ENCODE data around the gene B4GALNT4.
"Not testable (repeated sequence)": the region's sequence is repeated elsewhere in the genome, so short reads cannot be mapped to it uniquely, and the experiment has no call there.

Gene B4GALNT4

DNA sequence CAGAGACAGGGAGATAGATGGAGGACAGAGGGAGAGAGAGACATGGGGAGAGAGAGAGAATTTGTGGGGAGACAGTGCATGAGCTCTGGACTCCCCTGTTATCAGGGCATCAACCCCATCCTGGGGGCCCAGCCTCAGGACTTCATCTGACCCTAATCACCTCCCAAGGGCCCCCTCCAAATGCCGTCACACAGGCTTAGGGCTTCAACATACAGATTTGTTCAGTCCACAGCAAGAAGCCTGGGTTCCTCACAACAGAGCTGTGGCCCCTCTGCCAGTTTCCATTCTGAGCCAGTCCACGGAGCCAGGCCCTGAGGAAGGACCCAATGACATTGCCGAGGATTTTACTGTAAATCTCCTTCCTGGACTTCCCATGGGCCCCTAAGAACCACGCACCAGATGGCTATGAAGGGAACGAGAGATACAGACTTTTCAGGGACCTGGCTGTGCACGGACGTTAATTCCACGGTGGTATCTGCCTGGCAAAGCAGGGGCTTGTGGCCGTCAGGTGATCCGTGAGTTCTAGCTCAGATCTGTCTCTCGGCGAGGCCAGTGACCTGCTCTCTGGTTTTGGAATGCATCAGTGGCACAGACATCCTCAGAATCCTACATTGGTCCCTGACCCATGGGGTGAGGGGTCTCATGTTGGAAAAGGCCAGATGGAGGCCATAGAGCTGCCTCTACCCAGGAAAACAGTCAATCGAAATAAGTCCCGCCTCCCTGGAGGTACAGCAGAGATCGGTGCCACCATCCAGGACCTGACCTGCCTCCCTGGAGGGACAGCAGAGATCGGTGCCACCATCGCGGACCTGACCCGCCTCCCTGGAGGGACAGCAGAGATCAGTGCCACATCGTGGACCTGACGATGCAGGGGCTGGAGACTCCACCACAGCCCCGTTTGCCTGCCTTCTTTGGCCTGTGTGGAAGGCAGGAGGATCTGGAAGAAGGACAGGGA lies 8.7 kb upstream of the B4GALNT4 start:
- no peak for DNase-seq

DNA sequence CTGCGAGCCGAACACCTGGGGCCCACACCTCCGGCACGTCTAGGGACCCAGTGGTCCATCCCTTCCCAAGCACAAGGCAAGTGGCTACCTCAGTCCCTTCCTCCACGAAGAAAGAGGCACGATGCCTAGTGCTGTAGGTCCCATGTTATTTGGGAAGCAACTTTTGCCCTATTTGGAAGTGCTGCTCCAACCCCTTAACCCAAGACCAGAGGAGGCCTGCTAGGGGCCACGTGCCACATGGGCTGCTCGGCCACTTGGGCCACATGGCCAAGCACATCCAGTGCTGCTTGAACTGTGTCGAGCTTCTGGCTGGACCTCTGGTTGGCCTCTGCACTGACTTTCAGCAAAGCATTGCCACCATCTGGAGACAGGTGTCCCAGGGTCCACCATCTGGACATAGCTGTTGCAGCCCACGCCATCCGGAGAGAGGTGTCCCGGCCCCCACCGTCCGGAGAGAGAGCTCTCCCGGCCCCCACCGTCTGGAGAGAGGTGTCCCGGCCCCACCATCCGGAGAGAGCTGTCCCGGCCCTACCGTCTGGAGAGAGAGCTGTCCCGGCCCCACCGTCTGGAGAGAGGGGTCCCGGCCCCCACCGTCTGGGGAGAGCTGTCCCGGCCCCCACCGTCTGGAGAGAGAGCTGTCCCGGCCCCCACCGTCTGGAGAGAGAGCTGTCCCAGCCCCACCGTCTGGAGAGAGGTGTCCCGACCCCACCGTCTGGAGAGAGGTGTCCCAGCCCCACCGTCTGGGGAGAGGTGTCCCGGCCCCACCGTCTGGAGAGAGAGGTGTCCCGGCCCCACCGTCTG lies 6.5 kb upstream of the B4GALNT4 start:
- no peak for DNase-seq

DNA sequence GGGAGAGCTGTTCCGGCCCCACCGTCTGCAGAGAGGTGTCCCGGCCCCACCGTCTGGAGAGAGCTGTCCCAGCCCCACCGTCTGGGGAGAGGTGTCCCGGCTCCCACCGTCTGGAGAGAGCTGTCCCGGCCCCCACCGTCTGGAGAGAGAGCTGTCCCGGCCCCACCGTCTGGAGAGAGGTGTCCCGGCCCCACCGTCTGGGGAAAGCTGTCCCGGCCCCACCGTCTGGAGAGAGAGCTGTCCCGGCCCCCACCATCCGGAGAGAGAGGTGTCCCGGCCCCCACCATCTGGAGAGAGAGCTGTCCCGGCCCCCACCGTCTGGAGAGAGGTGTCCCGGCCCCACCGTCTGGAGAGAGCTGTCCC lies 5.9 kb upstream of the B4GALNT4 start:
- not testable (repeated sequence) for DNase-seq

DNA sequence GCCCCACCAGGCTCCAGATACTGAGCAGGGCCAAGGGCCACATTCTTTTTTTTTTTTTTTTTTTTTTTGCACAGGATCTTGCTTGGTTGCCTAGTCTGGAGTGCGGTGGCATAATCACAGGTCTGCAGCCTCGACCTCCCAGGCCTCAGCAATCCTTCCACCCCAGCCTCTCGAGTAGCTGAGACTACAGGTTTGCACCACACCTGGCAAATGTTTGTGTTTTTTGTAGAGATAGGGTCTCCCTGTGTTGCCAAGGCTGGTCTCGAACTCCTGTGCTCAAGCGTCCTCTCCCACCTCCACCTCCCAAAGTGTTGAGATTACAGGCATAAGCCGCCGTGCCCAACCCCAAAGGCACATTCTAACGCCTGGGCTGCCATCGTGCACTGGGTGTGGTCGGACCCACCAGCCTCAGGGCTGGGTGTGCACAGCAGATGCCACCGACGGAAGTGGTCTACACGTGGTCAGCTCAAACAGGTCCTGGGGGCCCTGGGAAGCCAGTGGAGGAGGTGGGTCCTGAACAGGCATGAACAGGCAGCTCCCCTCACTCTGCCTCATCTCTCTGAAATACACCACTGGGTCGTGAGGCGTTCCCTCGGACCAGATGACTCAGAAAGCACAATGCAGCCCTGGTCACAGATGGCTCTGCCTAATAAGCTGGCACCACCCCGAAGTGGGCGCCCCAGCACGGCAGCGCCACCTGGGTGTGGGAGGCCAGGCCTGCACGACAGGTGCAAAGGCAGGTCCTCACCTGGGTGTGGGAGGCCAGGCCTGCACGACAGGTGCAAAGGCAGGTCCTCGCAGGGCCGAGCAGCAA lies 5.1 kb upstream of the B4GALNT4 start:
- DNase-seq: peak; percentile 42

DNA sequence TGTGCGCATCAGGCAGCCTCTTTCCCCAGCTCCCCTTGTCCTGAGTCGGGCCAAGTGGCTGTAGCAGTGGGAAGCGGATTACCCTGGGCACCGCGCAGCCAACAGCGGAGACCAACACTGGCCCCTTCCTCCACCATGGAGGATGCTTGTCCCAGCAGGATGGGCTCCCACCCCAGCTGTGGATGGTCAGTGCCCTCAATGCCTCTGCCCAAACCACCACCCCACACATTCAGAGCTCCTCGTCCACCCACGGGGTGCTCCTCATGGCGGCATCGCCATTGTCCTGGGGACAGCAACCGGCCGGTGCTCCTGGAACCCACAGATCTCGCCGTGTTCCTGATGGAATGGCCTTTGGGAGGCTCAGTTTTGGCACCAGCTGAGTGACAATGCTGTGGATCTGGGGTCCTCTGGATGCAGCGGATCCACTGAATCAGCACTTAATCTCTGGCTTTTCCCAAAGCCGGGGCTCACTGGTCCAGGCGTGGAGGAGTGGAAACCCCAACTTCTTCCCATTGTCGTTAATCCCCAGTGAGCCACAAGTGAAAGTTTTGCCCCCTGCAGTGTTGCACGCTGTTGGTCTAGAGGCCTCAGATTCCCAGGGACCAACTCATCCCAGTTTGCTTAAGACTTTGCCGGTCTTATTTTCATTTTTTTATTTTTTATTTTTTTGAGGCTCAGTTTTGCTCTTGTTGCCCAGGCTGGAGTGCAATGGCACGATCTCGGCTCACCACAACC lies 4.1 kb upstream of the B4GALNT4 start:
- no peak for DNase-seq

DNA sequence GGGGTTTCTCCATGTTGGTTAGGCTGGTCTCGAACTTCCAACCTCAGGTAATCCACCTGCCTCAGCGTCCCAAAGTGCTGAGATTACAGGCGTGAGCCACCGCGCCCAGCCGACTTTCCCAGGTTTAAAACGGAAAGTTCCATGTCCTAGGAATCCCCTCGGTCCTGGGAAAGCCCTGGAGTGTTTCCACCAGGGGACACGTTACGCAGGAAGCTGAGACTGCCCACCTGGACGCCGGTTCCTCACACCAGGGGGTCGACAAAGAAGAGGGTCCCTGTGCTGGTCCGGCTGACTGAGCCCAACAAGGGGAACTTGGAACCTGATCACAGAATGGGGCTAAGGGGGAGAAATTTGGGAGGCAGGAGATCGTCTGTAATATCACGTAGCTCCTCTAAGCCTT lies 3.5 kb upstream of the B4GALNT4 start:
- no peak for DNase-seq

DNA sequence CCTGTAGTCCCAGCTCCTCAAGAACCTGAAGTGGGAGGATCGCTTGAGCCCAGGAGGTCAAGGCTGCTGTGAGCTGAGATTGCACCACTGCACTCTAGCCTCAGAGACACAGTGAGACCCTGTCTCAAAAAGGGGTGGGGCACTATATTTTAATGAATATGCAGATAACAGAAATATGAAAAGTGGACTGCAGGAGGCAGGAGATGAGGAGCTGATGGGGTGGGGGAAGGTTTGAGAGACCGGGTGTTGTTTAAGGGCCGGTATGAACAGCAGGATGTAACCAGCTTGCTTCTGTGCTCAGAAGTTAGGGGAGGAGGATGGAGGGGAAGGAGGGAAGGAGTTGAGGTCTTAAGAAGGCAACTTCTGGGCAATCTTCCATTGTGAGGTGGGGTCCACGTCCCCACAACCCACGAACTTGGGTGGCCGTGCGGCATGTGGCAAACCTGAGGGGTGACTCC lies 1.3 kb upstream of the B4GALNT4 start:
- no peak for DNase-seq

DNA sequence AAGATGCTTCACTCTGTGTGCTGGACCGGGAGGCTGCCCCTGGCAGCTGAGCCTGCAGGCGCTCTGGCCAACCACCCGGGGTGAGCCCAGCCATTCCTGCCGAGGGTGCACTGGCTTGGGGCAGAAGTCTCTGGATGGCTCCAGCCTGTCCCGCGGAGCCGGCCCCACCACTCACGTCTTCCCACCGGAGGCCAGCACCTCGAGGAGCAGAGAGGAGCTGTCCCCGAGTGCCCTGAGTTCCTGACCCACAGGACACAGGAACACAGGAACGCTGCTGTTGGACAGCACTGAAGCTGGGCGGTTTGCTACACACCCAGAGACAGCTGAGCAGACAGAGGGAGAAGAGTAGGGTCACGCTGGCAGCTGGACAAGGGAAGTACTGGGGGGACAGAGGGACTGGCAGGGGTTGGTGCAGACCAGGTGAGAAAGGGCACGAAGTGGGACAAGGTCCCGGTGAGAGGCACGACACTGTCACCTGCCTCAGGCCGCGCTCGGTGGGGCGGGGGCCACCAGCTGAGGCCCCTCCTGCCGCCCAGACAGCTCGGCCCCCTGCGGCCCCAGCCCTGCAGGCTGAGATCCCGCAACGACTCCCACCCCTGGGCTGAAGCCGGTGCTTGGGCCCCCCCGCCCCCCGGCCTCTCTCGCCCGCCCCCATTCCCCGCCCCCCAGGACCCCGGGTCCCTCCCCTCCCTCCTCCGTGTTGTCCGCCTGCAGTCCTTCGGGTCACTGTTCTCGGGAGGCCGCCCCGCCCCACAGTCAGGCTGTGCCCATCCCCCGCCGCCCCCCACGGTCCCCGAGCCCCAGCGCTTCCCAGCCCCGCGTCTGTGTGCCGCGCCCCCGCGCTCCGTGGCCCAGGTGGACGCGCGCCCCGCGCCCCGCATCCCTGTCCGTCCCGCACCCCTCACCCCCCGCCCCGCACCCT lies 624 bp upstream of the B4GALNT4 start:
- no peak for DNase-seq

DNA sequence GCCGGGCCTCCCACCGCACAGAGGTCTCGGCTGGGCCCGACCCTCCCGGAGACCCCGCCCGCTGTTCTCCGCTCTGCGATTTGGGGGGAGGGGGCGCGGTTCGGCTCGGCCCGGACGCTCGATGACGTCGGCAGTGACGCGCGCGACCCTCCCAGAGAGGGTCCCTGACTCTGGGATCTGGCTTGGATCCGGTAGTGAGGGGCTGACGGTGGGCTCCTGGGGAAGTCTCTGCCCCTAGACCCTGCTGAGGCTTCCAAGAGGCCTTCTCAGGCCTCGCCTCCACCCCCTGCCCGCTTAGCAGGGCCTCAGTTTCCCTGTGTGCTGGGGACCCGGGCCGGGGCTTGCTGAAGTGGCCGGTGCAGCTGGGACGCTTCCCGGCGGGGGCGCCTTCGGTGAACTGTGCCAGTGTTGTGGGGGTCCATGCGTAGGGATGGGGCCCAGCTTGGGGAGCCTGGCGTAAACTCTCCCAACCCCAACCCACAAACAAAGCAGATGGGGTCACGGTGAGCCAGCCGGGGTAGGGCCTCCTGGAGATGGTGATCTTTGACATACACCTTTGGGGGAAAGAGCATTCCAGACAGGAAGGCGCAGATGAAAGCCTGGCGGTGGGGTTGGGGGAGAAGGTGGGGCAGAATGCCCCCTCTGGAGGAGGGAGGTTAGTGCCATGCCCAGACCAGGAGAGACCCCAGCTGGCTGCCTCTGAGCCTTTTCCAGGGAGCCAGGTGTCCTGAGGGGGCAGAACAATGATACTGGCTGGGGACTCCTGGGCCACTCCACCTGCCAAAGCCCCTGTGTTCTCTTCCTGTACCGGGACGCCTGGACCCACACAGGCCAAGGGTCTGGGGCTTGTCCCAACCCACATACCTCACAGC lies 1.0 kb downstream of the B4GALNT4 start:
- DNase-seq: no peak

DNA sequence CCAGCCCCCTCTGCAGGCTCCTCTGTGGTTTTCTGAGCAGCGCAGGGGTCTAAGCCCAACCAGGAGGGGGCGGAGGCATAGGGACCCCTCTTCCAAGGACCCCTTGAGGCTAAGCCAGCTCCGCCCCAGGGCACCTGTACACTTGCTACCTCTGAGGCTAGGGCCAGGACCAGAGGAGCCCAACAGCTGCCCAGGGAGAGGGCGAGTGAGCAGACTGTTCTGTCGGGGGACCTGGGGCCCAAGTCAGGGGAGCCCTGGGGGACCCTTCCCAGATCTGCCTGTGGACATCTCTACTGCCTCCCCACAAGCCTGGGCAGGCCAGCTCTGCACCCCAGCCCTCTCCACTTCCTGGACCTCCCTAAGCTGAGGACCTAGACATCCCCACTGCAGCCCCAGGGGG lies 1.8 kb downstream of the B4GALNT4 start:
- no peak for DNase-seq

DNA sequence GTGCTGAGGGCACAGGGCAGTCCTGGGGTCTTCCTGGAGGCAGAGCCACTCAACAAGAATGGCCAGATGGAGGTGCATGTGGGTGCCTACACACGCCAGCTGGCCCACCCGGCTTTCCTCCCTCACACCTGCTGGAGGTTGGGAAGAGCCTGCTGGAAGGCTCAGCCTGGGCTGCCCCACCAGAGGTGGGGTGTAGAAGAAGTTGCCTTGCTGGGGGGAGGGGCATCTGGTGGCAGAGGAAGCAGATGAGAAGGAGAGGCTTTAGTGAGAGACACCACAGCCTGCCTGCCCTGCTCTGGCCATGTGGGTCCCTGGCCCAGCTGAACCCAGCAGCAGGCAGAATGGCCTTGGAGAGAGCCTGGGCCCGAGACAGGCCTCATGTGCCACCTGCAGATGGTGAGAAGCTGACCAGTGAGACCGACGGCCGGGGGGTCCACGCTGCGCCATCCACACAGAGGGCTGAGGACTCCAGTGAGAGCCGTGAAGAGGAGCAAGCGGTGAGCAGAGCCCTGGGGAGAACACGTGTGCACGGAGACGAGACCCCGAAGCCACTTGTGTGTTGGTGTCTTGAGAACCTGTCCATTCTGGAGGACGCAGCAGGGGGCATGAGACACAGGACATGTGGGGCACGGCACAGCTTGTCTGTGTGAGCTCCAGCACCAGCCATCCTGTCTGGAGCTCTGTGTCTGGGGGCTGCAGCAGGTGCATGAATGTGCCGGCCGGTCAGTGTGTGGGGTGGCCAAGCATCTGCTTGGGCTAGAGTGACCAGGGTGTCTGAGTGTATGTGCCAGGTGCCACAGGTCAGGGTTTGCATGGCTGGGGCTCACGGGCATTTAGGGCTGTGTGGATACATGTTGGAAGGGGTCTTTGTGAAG lies 2.7 kb downstream of the B4GALNT4 start:
- peak; percentile 16 for DNase-seq

DNA sequence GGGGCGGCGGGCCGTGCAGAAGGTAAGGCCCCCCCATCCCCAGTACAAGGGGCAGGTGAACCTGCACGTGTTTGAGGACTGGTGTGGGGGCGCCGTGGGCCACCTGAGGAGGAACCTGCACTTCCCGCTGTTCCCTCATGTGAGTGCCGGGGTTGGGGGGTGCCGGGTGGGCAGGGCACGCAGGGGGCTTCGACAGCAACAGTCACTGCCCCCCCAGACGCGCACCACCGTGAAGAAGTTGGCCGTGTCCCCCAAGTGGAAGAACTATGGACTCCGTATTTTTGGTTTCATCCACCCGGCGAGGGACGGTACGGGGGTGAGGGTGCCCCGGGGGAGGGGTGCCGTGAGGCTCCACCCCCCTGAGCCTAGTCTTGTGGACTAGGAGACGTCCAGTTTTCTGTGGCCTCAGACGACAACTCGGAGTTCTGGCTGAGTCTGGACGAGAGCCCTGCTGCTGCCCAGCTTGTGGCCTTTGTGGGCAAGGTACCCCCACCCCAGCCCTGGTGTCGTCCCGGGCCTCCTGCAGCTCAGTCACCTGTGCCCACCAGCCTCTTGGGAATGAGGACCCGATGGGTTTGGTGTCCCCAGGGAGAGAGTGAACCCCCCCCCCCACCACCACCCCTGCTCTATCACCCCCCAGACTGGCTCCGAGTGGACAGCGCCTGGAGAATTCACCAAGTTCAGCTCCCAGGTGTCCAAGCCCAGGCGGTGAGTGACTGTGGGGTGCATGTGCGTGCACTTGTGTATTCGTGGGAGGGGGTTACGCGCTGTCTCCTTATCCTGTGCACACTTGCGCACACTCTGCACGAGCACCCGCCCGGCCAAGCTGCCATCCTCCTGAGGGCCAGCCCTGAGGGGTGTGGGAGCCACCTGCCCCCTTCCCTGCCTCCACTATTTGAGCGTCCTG lies 3.8 kb downstream of the B4GALNT4 start:
- DNase-seq: no peak

DNA sequence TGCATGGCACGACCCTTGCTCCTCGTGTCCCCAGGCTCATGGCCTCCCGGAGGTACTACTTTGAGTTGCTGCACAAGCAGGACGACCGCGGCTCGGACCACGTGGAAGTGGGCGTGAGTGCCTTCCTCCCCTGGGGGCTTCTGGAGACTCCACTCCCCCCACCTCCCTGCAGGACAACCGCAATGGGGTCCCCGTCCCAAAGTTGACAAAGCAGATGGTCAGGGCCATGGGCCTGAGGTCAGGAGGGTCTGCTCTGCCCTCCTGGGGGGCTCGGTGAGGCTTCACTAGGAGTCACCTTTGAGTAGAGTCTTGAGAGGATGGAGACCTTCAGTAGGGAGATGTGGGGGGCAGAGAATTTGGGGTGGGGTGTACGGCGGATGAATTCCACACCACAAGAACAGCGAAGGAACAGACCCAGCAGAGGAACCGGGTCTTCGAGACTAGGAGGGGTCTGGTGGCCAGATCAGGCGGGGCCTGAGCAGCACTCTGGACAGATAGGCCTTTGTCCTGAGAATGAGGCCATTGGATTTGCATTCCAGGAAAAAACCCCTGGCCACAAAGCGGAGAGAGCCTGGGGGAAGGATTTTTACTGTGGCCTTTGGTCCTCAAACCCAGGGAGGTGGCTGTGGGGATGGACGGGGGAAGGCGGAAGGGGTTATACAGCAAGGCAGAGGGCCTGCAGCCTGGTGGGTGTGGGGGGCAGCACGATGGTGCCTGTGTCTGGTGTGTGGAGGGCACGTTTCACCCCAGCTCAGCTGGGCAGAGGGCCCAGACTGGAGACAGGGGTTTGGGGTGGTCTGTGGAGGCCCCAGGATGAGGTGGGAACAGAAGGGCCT lies 4.6 kb downstream of the B4GALNT4 start:
- no peak for DNase-seq

DNA sequence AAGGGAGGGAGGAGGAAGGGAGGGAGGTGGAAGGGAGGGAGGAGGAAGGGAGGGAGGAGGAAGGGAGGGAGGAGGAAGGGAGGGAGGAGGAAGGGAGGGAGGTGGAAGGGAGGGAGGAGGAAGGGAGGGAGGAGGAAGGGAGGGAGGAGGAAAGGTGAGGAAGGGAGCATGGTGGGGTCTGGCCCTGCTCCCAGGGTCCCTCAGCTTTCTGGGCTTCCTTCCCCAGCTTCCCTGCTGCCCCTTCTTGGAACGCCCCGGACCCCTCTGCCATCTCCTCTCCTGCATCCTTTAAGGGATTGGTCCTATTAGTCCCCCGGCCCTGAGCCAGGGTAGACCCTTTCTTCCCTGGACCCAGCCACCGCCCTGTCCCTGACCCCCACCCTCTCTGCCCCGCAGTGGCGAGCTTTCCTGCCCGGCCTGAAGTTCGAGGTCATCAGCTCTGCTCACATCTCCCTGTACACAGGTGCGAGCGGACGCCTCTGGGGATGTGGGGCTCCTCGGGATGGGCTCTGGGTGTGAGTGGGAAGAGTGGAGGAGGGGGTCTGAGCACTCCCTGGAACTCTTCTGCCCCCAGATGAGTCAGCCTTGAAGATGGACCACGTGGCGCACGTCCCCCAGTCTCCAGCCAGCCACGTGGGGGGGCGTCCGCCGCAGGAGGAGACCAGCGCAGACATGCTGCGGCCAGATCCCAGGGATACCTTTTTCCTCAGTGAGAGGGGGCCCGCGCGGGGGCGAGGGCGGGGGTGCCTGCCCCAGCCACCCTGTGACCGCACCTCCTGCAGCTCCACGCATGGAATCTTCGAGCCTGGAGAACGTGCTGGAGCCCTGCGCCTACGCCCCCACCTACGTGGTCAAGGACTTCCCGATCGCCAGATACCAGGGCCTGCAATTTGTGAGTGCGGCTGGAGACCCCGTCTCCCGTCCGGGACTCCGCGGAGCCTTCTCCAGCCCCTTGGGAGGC lies 6.0 kb downstream of the B4GALNT4 start:
- DNase-seq: no peak

DNA sequence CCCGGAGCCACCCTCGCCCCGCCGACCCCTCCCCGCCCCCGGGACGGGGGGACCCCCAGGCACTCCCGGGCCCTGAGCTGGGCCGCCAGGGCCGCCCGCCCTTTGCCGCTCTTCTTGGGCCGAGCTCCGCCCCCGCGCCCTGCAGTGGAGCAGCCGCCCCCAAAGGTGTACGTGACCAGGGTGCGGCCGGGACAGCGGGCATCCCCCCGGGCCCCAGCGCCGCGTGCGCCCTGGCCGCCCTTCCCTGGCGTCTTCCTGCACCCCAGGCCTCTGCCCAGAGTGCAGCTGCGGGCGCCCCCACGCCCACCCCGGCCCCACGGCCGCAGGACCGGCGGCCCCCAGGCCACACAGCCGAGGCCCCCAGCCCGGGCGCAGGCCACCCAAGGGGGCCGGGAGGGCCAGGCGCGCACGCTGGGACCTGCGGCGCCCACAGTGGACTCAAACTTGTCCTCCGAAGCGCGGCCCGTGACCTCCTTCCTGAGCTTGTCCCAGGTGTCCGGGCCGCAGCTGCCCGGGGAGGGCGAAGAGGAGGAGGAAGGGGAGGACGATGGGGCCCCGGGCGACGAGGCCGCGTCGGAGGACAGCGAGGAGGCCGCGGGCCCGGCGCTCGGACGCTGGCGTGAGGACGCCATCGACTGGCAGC lies 7.4 kb downstream of the B4GALNT4 start:
- DNase-seq: no peak

Measured in NCI-H1694 treated with DMSO at 0.1 percent for 48 hours (cell line).